GM12878 (cell line): ENCODE results near the gene ZNF213. TPM values are rescaled to one million over a fixed set of nuclear protein-coding genes. Genes with fewer than 3 reads are reported as not detected.

Source experiments
- BCL11A ChIP-seq: IDR thresholded peaks from 2 replicates; pipeline ENCODE4 v1.6.1; 2011; ENCODE audit warnings: low read depth, low read length
- CBFB ChIP-seq: IDR thresholded peaks from 2 replicates; pipeline ENCODE4 v1.6.1; 2016; ENCODE audit warnings: antibody characterized with exemption, low read depth
- FOXM1 ChIP-seq: IDR thresholded peaks from 2 replicates; pipeline ENCODE4 v1.6.1; 2012; ENCODE audit warnings: low read depth, mild to moderate bottlenecking, inconsistent platforms, low read length, moderate library complexity
- HDGF ChIP-seq: fragments of 450-650 bp; IDR thresholded peaks from 2 replicates; pipeline ENCODE4 v1.6.1; 2016; ENCODE audit warnings: antibody characterized with exemption
- JUNB ChIP-seq: IDR thresholded peaks from 2 replicates; pipeline ENCODE4 v1.6.1; 2016; ENCODE audit warnings: antibody characterized with exemption, mild to moderate bottlenecking
- NFYA ChIP-seq: IDR thresholded peaks from 2 replicates; pipeline ENCODE4 v1.6.1; 2011; ENCODE audit warnings: low read depth, mild to moderate bottlenecking, low read length, improper control_type of control experiment, borderline replicate concordance
- NR2F1 ChIP-seq: fragments of 450-650 bp; conservative IDR thresholded peaks from 2 replicates; pipeline ENCODE4 v1.6.1; 2017; ENCODE audit warnings: mild to moderate bottlenecking
- RAD21 ChIP-seq: IDR thresholded peaks from 2 replicates; pipeline ENCODE4 v1.6.1; 2011; ENCODE audit warnings: mild to moderate bottlenecking, low read depth, low read length, moderate library complexity; ENCODE audit not compliant: insufficient read depth
- RBBP5 ChIP-seq: fragments of 200-600 bp; sonication (generic); conservative IDR thresholded peaks from 2 replicates; pipeline ENCODE4 v1.6.1; 2016
- ZNF622 ChIP-seq: fragments of 450-650 bp; IDR thresholded peaks from 2 replicates; pipeline ENCODE4 v1.6.1; 2017; ENCODE audit warnings: mild to moderate bottlenecking, inconsistent platforms
- polyA plus RNA-seq, 11 experiments: library from polyadenylated mRNA; depleted of rRNA in 4 of 11; unstranded in 6 of 11; stranded (reverse) in 5 of 11; fragments of >200 nt; fragmentation: Nextera tagmentation in 4 of 11; fragmentation: Illumina TruSeq in 1 of 11; extraction: Ambion mirVana in 4 of 11; extraction: Trizol in 1 of 11; gene quantifications; 1 replicate in 1 of 11; 2 replicates in 10 of 11; pipeline versions ENCODE4 v1.2.1 to v1.2.3, GENCODE V29; 2011 to 2016; ENCODE audit warnings: inconsistent platforms in 2 of 11, missing spikeins in 2 of 11, low read depth in 1 of 11
- total RNA-seq, 4 experiments: library from RNA; depleted of rRNA in 3 of 4; stranded (reverse); fragments of >200 nt in 3 of 4; fragmentation: Illumina TruSeq in 1 of 4; extraction: Trizol in 1 of 4; gene quantifications; 2 replicates each; pipeline versions ENCODE4 v1.2.1 to v1.2.3, GENCODE V29; 2013 to 2021
- TF ChIP-seq, protein P1 (sequence below): IDR thresholded peaks from 2 replicates; pipeline ENCODE4 v1.6.1; 2012; ENCODE audit warnings: low read depth, low read length, improper control_type of control experiment
- TF ChIP-seq, protein P2 (sequence below): fragments of 450-650 bp; IDR thresholded peaks from 2 replicates; pipeline ENCODE4 v1.6.1; 2017; ENCODE audit warnings: mild to moderate bottlenecking, moderate library complexity
- TF ChIP-seq, protein P3 (sequence below), 3 experiments: IDR thresholded peaks in 2 of 3; conservative IDR thresholded peaks in 1 of 3; 2 replicates each; pipeline ENCODE4 v1.5.1; 2011; ENCODE audit warnings: low read depth in 3 of 3, low read length in 3 of 3, mild to moderate bottlenecking in 3 of 3, control low read depth in 2 of 3, moderate library complexity in 2 of 3, inconsistent platforms in 1 of 3, mixed read lengths in 1 of 3; ENCODE audit not compliant: control insufficient read depth in 2 of 3, insufficient read depth in 1 of 3; ENCODE audit errors: extremely low read depth in 1 of 3
- TF ChIP-seq, protein P4 (sequence below): IDR thresholded peaks from 2 replicates; pipeline ENCODE4 v1.6.1; 2011; ENCODE audit warnings: low read depth, low read length, improper control_type of control experiment, borderline replicate concordance
- TF ChIP-seq, protein P5 (sequence below): fragments of 150-350 bp; IDR thresholded peaks from 2 replicates; pipeline ENCODE4 v1.6.1; 2014; ENCODE audit warnings: mild to moderate bottlenecking, low read depth, low read length
- TF ChIP-seq, protein P6 (sequence below): IDR thresholded peaks from 2 replicates; pipeline ENCODE4 v1.6.1; 2011; ENCODE audit warnings: low read depth, mild to moderate bottlenecking, low read length, moderate library complexity, borderline replicate concordance; ENCODE audit errors: extremely low read depth

Gene ZNF213
- total and polyA plus RNA-seq, 10 of the 15 experiments (the other 5 are each of a cell fraction or from before 2014, with no cell fraction given): 0.53 to 9.4 (median 1.1) TPM

DNA sequence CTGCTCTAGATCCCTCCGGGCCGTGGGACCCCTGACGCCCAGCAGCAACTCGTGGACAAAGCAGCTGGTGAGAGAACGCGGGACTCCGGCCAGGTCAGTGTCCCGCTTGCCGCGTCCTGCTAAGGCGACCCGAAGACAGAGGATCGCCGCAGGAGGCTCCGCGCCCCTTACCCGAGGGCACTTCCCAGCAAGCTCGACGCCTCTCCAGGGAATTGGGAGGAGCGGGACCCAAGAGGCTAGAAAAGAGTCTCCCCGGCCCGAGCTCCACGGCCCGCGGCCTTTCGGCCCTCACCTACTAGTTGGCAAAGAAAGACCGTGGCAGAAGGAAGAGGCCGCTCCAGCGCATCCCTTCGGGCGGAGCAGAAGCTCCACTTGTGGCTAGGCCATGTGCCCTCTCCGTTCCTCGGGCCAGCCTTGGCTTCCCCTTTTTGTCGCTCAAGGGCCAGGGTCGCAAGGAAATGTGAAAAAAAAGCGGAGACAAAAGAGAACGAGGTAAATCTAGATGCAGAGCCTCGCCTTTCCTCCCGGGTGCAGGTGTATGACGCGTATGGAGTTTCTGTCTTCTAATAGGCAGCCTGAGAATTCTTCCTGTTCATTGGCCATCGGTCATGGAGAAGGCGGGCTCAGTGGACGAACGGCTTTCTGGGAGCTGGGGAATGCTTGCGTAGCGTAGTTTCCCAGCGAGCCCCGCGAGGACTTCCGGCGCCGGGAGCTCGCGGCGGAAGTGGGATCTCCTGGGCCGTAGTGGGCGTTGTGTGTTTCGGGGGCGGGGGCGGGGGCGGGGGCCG, at the start of gene ZNF213 (continued):
- TF ChIP-seq, protein P1, sequence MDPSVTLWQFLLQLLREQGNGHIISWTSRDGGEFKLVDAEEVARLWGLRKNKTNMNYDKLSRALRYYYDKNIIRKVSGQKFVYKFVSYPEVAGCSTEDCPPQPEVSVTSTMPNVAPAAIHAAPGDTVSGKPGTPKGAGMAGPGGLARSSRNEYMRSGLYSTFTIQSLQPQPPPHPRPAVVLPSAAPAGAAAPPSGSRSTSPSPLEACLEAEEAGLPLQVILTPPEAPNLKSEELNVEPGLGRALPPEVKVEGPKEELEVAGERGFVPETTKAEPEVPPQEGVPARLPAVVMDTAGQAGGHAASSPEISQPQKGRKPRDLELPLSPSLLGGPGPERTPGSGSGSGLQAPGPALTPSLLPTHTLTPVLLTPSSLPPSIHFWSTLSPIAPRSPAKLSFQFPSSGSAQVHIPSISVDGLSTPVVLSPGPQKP: peak; percentile 76
- no peak for TF ChIP-seq FOXM1
- TF ChIP-seq, protein P2, sequence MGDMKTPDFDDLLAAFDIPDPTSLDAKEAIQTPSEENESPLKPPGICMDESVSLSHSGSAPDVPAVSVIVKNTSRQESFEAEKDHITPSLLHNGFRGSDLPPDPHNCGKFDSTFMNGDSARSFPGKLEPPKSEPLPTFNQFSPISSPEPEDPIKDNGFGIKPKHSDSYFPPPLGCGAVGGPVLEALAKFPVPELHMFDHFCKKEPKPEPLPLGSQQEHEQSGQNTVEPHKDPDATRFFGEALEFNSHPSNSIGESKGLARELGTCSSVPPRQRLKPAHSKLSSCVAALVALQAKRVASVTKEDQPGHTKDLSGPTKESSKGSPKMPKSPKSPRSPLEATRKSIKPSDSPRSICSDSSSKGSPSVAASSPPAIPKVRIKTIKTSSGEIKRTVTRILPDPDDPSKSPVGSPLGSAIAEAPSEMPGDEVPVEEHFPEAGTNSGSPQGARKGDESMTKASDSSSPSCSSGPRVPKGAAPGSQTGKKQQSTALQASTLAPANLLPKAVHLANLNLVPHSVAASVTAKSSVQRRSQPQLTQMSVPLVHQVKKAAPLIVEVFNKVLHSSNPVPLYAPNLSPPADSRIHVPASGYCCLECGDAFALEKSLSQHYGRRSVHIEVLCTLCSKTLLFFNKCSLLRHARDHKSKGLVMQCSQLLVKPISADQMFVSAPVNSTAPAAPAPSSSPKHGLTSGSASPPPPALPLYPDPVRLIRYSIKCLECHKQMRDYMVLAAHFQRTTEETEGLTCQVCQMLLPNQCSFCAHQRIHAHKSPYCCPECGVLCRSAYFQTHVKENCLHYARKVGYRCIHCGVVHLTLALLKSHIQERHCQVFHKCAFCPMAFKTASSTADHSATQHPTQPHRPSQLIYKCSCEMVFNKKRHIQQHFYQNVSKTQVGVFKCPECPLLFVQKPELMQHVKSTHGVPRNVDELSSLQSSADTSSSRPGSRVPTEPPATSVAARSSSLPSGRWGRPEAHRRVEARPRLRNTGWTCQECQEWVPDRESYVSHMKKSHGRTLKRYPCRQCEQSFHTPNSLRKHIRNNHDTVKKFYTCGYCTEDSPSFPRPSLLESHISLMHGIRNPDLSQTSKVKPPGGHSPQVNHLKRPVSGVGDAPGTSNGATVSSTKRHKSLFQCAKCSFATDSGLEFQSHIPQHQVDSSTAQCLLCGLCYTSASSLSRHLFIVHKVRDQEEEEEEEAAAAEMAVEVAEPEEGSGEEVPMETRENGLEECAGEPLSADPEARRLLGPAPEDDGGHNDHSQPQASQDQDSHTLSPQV: no peak
- TF ChIP-seq, protein P3, sequence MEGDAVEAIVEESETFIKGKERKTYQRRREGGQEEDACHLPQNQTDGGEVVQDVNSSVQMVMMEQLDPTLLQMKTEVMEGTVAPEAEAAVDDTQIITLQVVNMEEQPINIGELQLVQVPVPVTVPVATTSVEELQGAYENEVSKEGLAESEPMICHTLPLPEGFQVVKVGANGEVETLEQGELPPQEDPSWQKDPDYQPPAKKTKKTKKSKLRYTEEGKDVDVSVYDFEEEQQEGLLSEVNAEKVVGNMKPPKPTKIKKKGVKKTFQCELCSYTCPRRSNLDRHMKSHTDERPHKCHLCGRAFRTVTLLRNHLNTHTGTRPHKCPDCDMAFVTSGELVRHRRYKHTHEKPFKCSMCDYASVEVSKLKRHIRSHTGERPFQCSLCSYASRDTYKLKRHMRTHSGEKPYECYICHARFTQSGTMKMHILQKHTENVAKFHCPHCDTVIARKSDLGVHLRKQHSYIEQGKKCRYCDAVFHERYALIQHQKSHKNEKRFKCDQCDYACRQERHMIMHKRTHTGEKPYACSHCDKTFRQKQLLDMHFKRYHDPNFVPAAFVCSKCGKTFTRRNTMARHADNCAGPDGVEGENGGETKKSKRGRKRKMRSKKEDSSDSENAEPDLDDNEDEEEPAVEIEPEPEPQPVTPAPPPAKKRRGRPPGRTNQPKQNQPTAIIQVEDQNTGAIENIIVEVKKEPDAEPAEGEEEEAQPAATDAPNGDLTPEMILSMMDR (IDR thresholded peaks at IDR 0.05 in 2 of 3, conservative IDR thresholded peaks at IDR 0.05 in 1 of 3; ENCODE audit: control insufficient read depth in 2 of 3, extremely low read depth in 1 of 3, insufficient read depth in 1 of 3, low read depth in 3 of 3, low read length in 3 of 3): no peak
- TF ChIP-seq HDGF: no peak
- no peak for TF ChIP-seq NR2F1
- no peak for TF ChIP-seq NFYA
- no peak for TF ChIP-seq JUNB
- TF ChIP-seq, protein P4, sequence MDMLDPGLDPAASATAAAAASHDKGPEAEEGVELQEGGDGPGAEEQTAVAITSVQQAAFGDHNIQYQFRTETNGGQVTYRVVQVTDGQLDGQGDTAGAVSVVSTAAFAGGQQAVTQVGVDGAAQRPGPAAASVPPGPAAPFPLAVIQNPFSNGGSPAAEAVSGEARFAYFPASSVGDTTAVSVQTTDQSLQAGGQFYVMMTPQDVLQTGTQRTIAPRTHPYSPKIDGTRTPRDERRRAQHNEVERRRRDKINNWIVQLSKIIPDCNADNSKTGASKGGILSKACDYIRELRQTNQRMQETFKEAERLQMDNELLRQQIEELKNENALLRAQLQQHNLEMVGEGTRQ: no peak
- TF ChIP-seq, protein P5, sequence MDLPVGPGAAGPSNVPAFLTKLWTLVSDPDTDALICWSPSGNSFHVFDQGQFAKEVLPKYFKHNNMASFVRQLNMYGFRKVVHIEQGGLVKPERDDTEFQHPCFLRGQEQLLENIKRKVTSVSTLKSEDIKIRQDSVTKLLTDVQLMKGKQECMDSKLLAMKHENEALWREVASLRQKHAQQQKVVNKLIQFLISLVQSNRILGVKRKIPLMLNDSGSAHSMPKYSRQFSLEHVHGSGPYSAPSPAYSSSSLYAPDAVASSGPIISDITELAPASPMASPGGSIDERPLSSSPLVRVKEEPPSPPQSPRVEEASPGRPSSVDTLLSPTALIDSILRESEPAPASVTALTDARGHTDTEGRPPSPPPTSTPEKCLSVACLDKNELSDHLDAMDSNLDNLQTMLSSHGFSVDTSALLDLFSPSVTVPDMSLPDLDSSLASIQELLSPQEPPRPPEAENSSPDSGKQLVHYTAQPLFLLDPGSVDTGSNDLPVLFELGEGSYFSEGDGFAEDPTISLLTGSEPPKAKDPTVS: no peak
- TF ChIP-seq CBFB: no peak
- TF ChIP-seq, protein P6, sequence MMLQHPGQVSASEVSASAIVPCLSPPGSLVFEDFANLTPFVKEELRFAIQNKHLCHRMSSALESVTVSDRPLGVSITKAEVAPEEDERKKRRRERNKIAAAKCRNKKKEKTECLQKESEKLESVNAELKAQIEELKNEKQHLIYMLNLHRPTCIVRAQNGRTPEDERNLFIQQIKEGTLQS: peak; percentile 14; the same call in 1 of the 2 replicates
- TF ChIP-seq BCL11A: no peak
- no peak for TF ChIP-seq RBBP5
- no peak for TF ChIP-seq RAD21
- TF ChIP-seq ZNF622: no peak
